ENCODE data around the gene FAM120A.

FAM120A gene

GRCh38 chr9:93517331-93517730, 65.8 kb downstream of the FAM120A start:
- Histone ChIP-seq H3K4me1 (ENCODE audit: control extremely low read depth in 1 of 4, control insufficient read depth in 4 of 4, insufficient read depth in 4 of 4, low read length in 3 of 4) (peaks cover 0 to 3% (median 2%) of the 10 kb centered on the region in 4 experiments), H3K27ac (ENCODE audit: insufficient read depth in 1 of 2, low read depth in 1 of 2, low read length in 2 of 2, poor library complexity in 1 of 2, severe bottlenecking in 2 of 2) (no peak overlapping the region), H3K9me3 (ENCODE audit: control extremely low read depth in 1 of 5, control insufficient read depth in 4 of 5, insufficient read depth in 2 of 5, low read depth in 1 of 5, low read length in 4 of 5) (no peaks in the 10 kb centered on the region), H3K27me3 (replicated peaks in 2 of 5; ENCODE audit: control insufficient read depth in 4 of 5, insufficient read depth in 5 of 5, low read length in 4 of 5) (no peaks in the 10 kb centered on the region), H3K4me3 (ENCODE audit: control insufficient read depth in 1 of 7, extremely low read depth in 1 of 7, insufficient read depth in 4 of 7, low read depth in 2 of 7, low read length in 6 of 7) (no peak overlapping the region), H3K36me3 (ENCODE audit: control insufficient read depth in 4 of 4, insufficient read depth in 4 of 4, low read length in 3 of 4) (peaks cover 2 to 45% (median 31%) of the 10 kb centered on the region in 4 experiments)
- CTCF ChIA-PET: interaction anchor here (1.2 kb wide), 1 partner anchor 20 kb away, joined by 3 read pairs; no protein-coding TSS in a partner anchor
- no peak for DNase-seq
- WGBS (ENCODE audit: insufficient coverage): 100% methylated on average over 1 of the region's 1 CpG
- POLR2A ChIA-PET: interaction anchor here (0.6 kb wide), 1 partner anchor 36 kb away, joined by 3 read pairs; no protein-coding TSS in a partner anchor

DNA sequence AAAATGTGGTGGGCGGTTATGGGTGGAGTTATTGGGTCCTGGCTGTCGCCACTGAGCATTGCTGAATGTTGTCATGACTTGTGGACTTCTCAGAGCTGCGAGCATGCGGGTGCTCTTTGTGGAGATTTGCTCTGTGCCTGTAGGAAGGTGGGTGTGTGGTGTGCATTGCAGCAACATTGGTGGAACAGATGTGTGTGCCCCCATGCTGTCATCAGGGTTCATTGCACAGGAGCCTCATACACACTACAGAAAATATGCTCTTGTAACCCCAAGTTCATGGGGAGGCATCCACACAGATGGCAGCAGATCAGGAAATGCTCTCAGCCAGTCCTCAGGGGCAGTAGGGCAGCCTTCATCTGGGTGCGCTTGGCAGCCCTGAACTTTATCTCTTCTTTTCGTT, 69.0 kb downstream of the FAM120A start:
- WGBS (ENCODE audit: insufficient coverage): 100% methylated on average over 1 of the region's 6 CpGs
- ChIA-PET CTCF (interaction anchor here (1.1 to 1.7 kb wide), 3 partner anchors 13 to 46 kb away, joined by 3 to 6 read pairs (median 3); no protein-coding TSS in a partner anchor), POLR2A (no interaction called here)
- Histone ChIP-seq H3K4me3 (ENCODE audit: control insufficient read depth in 1 of 7, extremely low read depth in 1 of 7, insufficient read depth in 4 of 7, low read depth in 2 of 7, low read length in 6 of 7) (no peak overlapping the region), H3K27me3 (replicated peaks in 2 of 5; ENCODE audit: control insufficient read depth in 4 of 5, insufficient read depth in 5 of 5, low read length in 4 of 5) (no peaks in the 10 kb centered on the region), H3K9me3 (ENCODE audit: control extremely low read depth in 1 of 5, control insufficient read depth in 4 of 5, insufficient read depth in 2 of 5, low read depth in 1 of 5, low read length in 4 of 5) (no peaks in the 10 kb centered on the region), H3K4me1 (ENCODE audit: control extremely low read depth in 1 of 4, control insufficient read depth in 4 of 4, insufficient read depth in 4 of 4, low read length in 3 of 4) (no peaks in the 10 kb centered on the region), H3K27ac (ENCODE audit: insufficient read depth in 1 of 2, low read depth in 1 of 2, low read length in 2 of 2, poor library complexity in 1 of 2, severe bottlenecking in 2 of 2) (no peak overlapping the region), H3K36me3 (ENCODE audit: control insufficient read depth in 4 of 4, insufficient read depth in 4 of 4, low read length in 3 of 4) (peaks cover 6 to 60% (median 43%) of the 10 kb centered on the region in 4 experiments)
- DNase-seq: peak in 2 of 3 donors; percentile 58 to 63

DNA sequence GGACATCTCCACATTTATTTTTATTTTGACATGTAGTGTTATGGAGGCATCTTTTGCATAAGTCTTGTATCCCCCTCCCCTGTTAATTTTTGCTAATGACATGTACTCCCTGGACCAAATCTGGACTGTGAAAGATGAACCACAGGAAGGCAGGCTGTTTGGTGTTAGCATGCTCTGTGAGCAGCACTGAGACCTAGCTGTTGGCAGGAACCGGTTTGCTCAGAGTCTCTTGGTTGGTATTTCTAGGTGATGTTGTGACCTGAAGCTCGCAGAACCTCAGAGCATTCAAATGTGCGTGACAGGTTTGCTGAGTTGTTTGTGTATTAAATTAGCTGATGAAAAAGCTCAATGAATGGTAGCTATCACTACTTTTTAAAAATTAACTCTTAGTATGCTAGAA, 71.3 kb downstream of the FAM120A start:
- no CpG with 5 or more reads among the region's 3 CpGs for WGBS (ENCODE audit: insufficient coverage)
- Histone ChIP-seq H3K4me3 (ENCODE audit: control insufficient read depth in 1 of 7, extremely low read depth in 1 of 7, insufficient read depth in 4 of 7, low read depth in 2 of 7, low read length in 6 of 7) (no peak overlapping the region), H3K36me3 (ENCODE audit: control insufficient read depth in 4 of 4, insufficient read depth in 4 of 4, low read length in 3 of 4) (peaks cover 11 to 67% (median 48%) of the 10 kb centered on the region in 4 experiments), H3K4me1 (ENCODE audit: control extremely low read depth in 1 of 4, control insufficient read depth in 4 of 4, insufficient read depth in 4 of 4, low read length in 3 of 4) (no peaks in the 10 kb centered on the region), H3K9me3 (ENCODE audit: control extremely low read depth in 1 of 5, control insufficient read depth in 4 of 5, insufficient read depth in 2 of 5, low read depth in 1 of 5, low read length in 4 of 5) (no peaks in the 10 kb centered on the region), H3K27ac (ENCODE audit: insufficient read depth in 1 of 2, low read depth in 1 of 2, low read length in 2 of 2, poor library complexity in 1 of 2, severe bottlenecking in 2 of 2) (no peak overlapping the region), H3K27me3 (replicated peaks in 2 of 5; ENCODE audit: control insufficient read depth in 4 of 5, insufficient read depth in 5 of 5, low read length in 4 of 5) (no peaks in the 10 kb centered on the region)
- ChIA-PET CTCF (interaction anchor here (0.5 to 1.1 kb wide), 3 partner anchors 41 to 969 kb away, joined by 3 read pairs; no protein-coding TSS in a partner anchor), POLR2A (no interaction called here)
- DNase-seq: no peak

DNA sequence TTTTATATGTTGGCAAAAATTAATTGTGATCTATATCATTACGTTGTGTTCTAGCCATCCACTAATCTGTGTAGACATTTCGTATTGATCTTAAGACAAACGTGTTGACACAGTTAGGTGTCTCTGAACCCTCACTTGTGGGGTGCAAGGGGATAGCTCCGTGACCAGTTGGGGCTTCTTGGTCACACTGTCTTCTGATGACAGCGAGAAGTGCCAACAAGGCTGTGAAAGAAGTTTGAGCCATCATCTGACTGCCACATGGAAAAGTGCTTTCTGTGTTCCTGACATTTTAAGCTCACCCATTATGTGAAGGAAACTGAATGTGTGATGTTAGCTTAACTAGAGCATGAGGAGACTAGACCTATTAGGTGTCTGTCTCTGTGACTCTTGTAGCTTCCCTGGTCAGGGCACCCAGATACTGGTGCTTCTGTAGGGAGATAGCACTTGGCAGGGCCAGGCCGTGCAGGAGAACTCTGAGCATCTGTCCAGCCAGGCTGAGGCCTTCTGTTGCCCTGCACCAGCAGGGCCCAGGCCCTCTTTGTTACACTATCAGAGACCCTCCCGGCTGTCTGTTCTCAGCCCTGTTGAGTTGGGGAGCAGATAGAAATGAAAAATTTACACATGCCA, 72.1 kb downstream of the FAM120A start:
- H3K36me3 ChIP-seq (ENCODE audit: control insufficient read depth in 4 of 4, insufficient read depth in 4 of 4, low read length in 3 of 4): peaks cover 15 to 67% (median 49%) of the 10 kb centered on the region in 4 experiments
- H3K27me3 ChIP-seq (replicated peaks in 2 of 5; ENCODE audit: control insufficient read depth in 4 of 5, insufficient read depth in 5 of 5, low read length in 4 of 5): no peaks in the 10 kb centered on the region
- no peaks in the 10 kb centered on the region for H3K4me1 ChIP-seq (ENCODE audit: control extremely low read depth in 1 of 4, control insufficient read depth in 4 of 4, insufficient read depth in 4 of 4, low read length in 3 of 4)
- no peaks in the 10 kb centered on the region for H3K9me3 ChIP-seq (ENCODE audit: control extremely low read depth in 1 of 5, control insufficient read depth in 4 of 5, insufficient read depth in 2 of 5, low read depth in 1 of 5, low read length in 4 of 5)
- WGBS (ENCODE audit: insufficient coverage): 96% methylated on average over 6 of the region's 7 CpGs
- no peak for DNase-seq
- POLR2A ChIA-PET: no interaction called here
- CTCF ChIA-PET: interaction anchor here (0.8 to 1.1 kb wide), 3 partner anchors 11 to 48 kb away, joined by 3 read pairs; no protein-coding TSS in a partner anchor
- H3K4me3 ChIP-seq (ENCODE audit: control insufficient read depth in 1 of 7, extremely low read depth in 1 of 7, insufficient read depth in 4 of 7, low read depth in 2 of 7, low read length in 6 of 7): no peak overlapping the region
- no peak overlapping the region for H3K27ac ChIP-seq (ENCODE audit: insufficient read depth in 1 of 2, low read depth in 1 of 2, low read length in 2 of 2, poor library complexity in 1 of 2, severe bottlenecking in 2 of 2)

GRCh38 chr9:93525476-93525875, 74.0 kb downstream of the FAM120A start:
- DNase-seq: peak in 1 of 3 donors; percentile 10
- POLR2A ChIA-PET: no interaction called here
- H3K4me1 ChIP-seq (ENCODE audit: control extremely low read depth in 1 of 4, control insufficient read depth in 4 of 4, insufficient read depth in 4 of 4, low read length in 3 of 4): no peaks in the 10 kb centered on the region
- no peaks in the 10 kb centered on the region for H3K27me3 ChIP-seq (replicated peaks in 2 of 5; ENCODE audit: control insufficient read depth in 4 of 5, insufficient read depth in 5 of 5, low read length in 4 of 5)
- peaks cover 18 to 75% (median 55%) of the 10 kb centered on the region in 4 experiments for H3K36me3 ChIP-seq (ENCODE audit: control insufficient read depth in 4 of 4, insufficient read depth in 4 of 4, low read length in 3 of 4)
- 97% methylated on average over 5 of the region's 5 CpGs for WGBS (ENCODE audit: insufficient coverage)
- no peak overlapping the region for H3K27ac ChIP-seq (ENCODE audit: insufficient read depth in 1 of 2, low read depth in 1 of 2, low read length in 2 of 2, poor library complexity in 1 of 2, severe bottlenecking in 2 of 2)
- CTCF ChIA-PET: interaction anchor here (1.1 kb wide), 1 partner anchor 14 kb away, joined by 3 read pairs; no protein-coding TSS in a partner anchor
- H3K4me3 ChIP-seq (ENCODE audit: control insufficient read depth in 1 of 7, extremely low read depth in 1 of 7, insufficient read depth in 4 of 7, low read depth in 2 of 7, low read length in 6 of 7): no peak overlapping the region
- no peaks in the 10 kb centered on the region for H3K9me3 ChIP-seq (ENCODE audit: control extremely low read depth in 1 of 5, control insufficient read depth in 4 of 5, insufficient read depth in 2 of 5, low read depth in 1 of 5, low read length in 4 of 5)

GRCh38 chr9:93531374-93531773, 79.9 kb downstream of the FAM120A start:
- peak in 2 of 3 donors; percentile 25 to 30 for DNase-seq
- Histone ChIP-seq H3K36me3 (ENCODE audit: control insufficient read depth in 4 of 4, insufficient read depth in 4 of 4, low read length in 3 of 4) (peaks cover 28 to 94% (median 61%) of the 10 kb centered on the region in 4 experiments), H3K27ac (ENCODE audit: insufficient read depth in 1 of 2, low read depth in 1 of 2, low read length in 2 of 2, poor library complexity in 1 of 2, severe bottlenecking in 2 of 2) (no peak overlapping the region), H3K4me1 (ENCODE audit: control extremely low read depth in 1 of 4, control insufficient read depth in 4 of 4, insufficient read depth in 4 of 4, low read length in 3 of 4) (no peaks in the 10 kb centered on the region), H3K9me3 (ENCODE audit: control extremely low read depth in 1 of 5, control insufficient read depth in 4 of 5, insufficient read depth in 2 of 5, low read depth in 1 of 5, low read length in 4 of 5) (no peaks in the 10 kb centered on the region), H3K4me3 (ENCODE audit: control insufficient read depth in 1 of 7, extremely low read depth in 1 of 7, insufficient read depth in 4 of 7, low read depth in 2 of 7, low read length in 6 of 7) (no peak overlapping the region), H3K27me3 (replicated peaks in 2 of 5; ENCODE audit: control insufficient read depth in 4 of 5, insufficient read depth in 5 of 5, low read length in 4 of 5) (no peaks in the 10 kb centered on the region)
- POLR2A ChIA-PET: no interaction called here
- WGBS (ENCODE audit: insufficient coverage): 96% methylated on average over 2 of the region's 3 CpGs
- CTCF ChIA-PET: no interaction called here

- 92% methylated on average over 6 of the region's 8 CpGs for WGBS (ENCODE audit: insufficient coverage)
- peaks cover 30 to 93% (median 56%) of the 10 kb centered on the region in 4 experiments for H3K36me3 ChIP-seq (ENCODE audit: control insufficient read depth in 4 of 4, insufficient read depth in 4 of 4, low read length in 3 of 4)
- CTCF ChIA-PET: no interaction called here
- no peak overlapping the region for H3K4me3 ChIP-seq (ENCODE audit: control insufficient read depth in 1 of 7, extremely low read depth in 1 of 7, insufficient read depth in 4 of 7, low read depth in 2 of 7, low read length in 6 of 7)
- H3K4me1 ChIP-seq (ENCODE audit: control extremely low read depth in 1 of 4, control insufficient read depth in 4 of 4, insufficient read depth in 4 of 4, low read length in 3 of 4): no peaks in the 10 kb centered on the region
- H3K27me3 ChIP-seq (replicated peaks in 2 of 5; ENCODE audit: control insufficient read depth in 4 of 5, insufficient read depth in 5 of 5, low read length in 4 of 5): no peaks in the 10 kb centered on the region
- no peak for DNase-seq
- no peak overlapping the region for H3K27ac ChIP-seq (ENCODE audit: insufficient read depth in 1 of 2, low read depth in 1 of 2, low read length in 2 of 2, poor library complexity in 1 of 2, severe bottlenecking in 2 of 2)
- POLR2A ChIA-PET: no interaction called here
- H3K9me3 ChIP-seq (ENCODE audit: control extremely low read depth in 1 of 5, control insufficient read depth in 4 of 5, insufficient read depth in 2 of 5, low read depth in 1 of 5, low read length in 4 of 5): no peaks in the 10 kb centered on the region
Measured at GRCh38 chr9:93532141-93532540, 80.7 kb downstream of the FAM120A start.

Measured in common myeloid progenitor, CD34-positive (primary cell).